Measurements from ENCODE around the gene NFIB. TPM values are rescaled to one million over a fixed set of nuclear protein-coding genes. Genes with fewer than 3 reads are reported as not detected.

NFIB gene
- total RNA-seq, 1 donor from 2014 or later: 0.30 TPM

DNA sequence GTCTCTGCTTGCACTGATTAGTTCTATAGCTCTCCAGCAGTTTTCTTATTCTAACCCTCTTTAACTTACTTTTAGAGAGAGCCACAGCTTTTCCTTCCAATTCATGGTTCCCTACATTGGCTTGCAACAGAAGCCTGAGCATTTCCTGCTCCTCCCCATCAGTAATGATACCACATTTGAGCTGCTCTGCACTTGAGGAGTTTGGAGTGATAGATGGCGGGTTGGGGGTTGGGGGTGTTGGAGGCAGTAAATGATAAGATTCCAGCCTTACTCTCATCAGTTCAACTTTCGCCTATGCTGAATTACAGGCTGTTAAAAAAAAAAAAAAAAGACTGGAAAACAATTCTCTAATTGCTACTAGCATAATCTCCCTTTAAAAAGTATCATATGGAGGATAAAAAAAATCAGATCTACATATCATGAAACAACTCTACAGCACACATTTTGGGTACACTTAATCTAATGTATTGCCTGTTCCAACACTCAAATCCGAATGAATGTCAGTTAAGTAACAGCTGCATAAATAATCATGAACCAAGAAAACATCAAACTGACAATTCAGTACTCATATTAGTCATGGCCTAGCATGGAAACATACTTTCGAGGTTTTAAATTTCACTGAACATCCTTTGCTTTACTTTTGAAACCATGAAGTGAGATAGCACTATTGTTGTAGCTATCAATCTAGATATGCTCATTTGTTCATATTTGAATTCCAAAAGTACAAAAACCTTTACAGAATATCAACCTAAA is 224.7 kb downstream of the NFIB start:
- Histone ChIP-seq H3F3A (ENCODE audit: low read depth) (no peaks in the 10 kb centered on the region), H3K4me1 (peaks cover 4% of the 10 kb centered on the region), H3K27me3 (no peaks in the 10 kb centered on the region), H3K9me3 (ENCODE audit: low read depth) (no peaks in the 10 kb centered on the region), H3K36me3 (no peaks in the 10 kb centered on the region), H3K4me2 (no peak overlapping the region), H3K9ac (no peak overlapping the region), H3K4me3 (no peak overlapping the region), H4K20me1 (ENCODE audit: low read depth) (no peaks in the 10 kb centered on the region), H3K27ac (no peak overlapping the region), H3K79me2 (ENCODE audit: low read depth) (no peaks in the 10 kb centered on the region), H2AFZ (replicated peaks) (peak overlapping the region; percentile 65)
- H3K4me3 Mint-ChIP-seq: no peak overlapping the region
- no peaks in the 10 kb centered on the region for H3K36me3 Mint-ChIP-seq
- H3K9me3 Mint-ChIP-seq: no peaks in the 10 kb centered on the region
- H3K27me3 Mint-ChIP-seq (ENCODE audit: insufficient read depth, low read depth): peaks cover 4% of the 10 kb centered on the region
- H3K27ac Mint-ChIP-seq: no peak overlapping the region
- TF ChIP-seq EZH2 (IDR thresholded peaks at IDR 0.05): no peak
- no peak for TF ChIP-seq EZH2phosphoT487 (IDR thresholded peaks at IDR 0.05)
- no peak for TF ChIP-seq CTCF (IDR thresholded peaks at IDR 0.05)
- DNase-seq (ENCODE audit: low spot score): no peak
- H3K4me1 Mint-ChIP-seq: peaks cover 27% of the 10 kb centered on the region

GRCh38 chr9:14087576-14087975 is 226.4 kb downstream of the NFIB start:
- H3K4me1 Mint-ChIP-seq: peaks cover 40% of the 10 kb centered on the region
- Histone ChIP-seq H3K27me3 (no peaks in the 10 kb centered on the region), H3K27ac (no peak overlapping the region), H3K4me2 (no peak overlapping the region), H2AFZ (replicated peaks) (peak overlapping the region; percentile 44), H3K4me1 (peaks cover 4% of the 10 kb centered on the region), H3K36me3 (no peaks in the 10 kb centered on the region), H3K4me3 (no peak overlapping the region), H3K79me2 (ENCODE audit: low read depth) (no peaks in the 10 kb centered on the region), H4K20me1 (ENCODE audit: low read depth) (no peaks in the 10 kb centered on the region), H3K9ac (no peak overlapping the region), H3F3A (ENCODE audit: low read depth) (no peaks in the 10 kb centered on the region), H3K9me3 (ENCODE audit: low read depth) (no peaks in the 10 kb centered on the region)
- no peak overlapping the region for H3K27ac Mint-ChIP-seq
- H3K27me3 Mint-ChIP-seq (ENCODE audit: insufficient read depth, low read depth): peaks cover 6% of the 10 kb centered on the region
- TF ChIP-seq CTCF (IDR thresholded peaks at IDR 0.05) (no peak), EZH2 (IDR thresholded peaks at IDR 0.05) (no peak)
- DNase-seq (ENCODE audit: low spot score): no peak
- no peak overlapping the region for H3K4me3 Mint-ChIP-seq
- H3K9me3 Mint-ChIP-seq: no peaks in the 10 kb centered on the region
- no peaks in the 10 kb centered on the region for H3K36me3 Mint-ChIP-seq

GRCh38 chr9:14086495-14086894 is 227.4 kb downstream of the NFIB start:
- Histone ChIP-seq H3F3A (ENCODE audit: low read depth) (no peaks in the 10 kb centered on the region), H3K4me3 (no peak overlapping the region), H3K79me2 (ENCODE audit: low read depth) (no peaks in the 10 kb centered on the region), H3K27me3 (no peaks in the 10 kb centered on the region), H4K20me1 (ENCODE audit: low read depth) (no peaks in the 10 kb centered on the region), H3K4me2 (no peak overlapping the region), H3K36me3 (no peaks in the 10 kb centered on the region), H3K9ac (no peak overlapping the region), H3K4me1 (peaks cover 9% of the 10 kb centered on the region), H3K27ac (no peak overlapping the region), H3K9me3 (ENCODE audit: low read depth) (no peaks in the 10 kb centered on the region), H2AFZ (replicated peaks) (no peak overlapping the region)
- Mint-ChIP-seq H3K36me3 (no peaks in the 10 kb centered on the region), H3K27me3 (ENCODE audit: insufficient read depth, low read depth) (peaks cover 6% of the 10 kb centered on the region), H3K4me3 (no peak overlapping the region), H3K4me1 (peaks cover 50% of the 10 kb centered on the region), H3K9me3 (no peaks in the 10 kb centered on the region), H3K27ac (no peak overlapping the region)
- no peak for DNase-seq (ENCODE audit: low spot score)
- TF ChIP-seq EZH2 (IDR thresholded peaks at IDR 0.05): no peak
- TF ChIP-seq EZH2phosphoT487 (IDR thresholded peaks at IDR 0.05): no peak
- no peak for TF ChIP-seq CTCF (IDR thresholded peaks at IDR 0.05)
